HG02840 (cell line): ENCODE data around the gene KDM4B.

Experiments used
- ATAC-seq: cut with Tn5 transposase; IDR thresholded peaks from one replicate; pipeline ENCODE4 v1.9.1; 2021; ENCODE audit warnings: mild to moderate bottlenecking, moderate library complexity, moderate number of reproducible peaks; ENCODE audit not compliant: unreplicated experiment, low FRiP score

The KDM4B gene

DNA sequence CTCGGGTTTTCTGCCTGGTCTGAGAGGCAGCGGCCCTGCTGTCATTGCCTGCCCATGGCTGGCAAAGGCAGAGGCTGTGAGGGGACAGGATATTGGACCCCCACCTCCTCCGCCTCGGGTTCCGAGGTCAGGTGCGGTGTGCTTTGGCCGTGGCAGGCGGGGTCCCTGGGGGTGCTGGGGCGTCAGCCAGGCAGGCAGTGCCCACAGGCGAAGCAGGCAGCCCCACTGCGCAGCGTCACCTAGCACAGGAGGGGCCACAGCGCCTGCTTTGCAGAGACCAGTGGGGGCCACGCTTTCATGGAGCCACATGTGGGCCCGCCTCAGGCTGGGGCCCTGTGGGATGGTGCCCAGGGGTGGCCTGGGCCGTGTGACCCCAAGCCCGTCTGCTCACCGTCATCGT, 96.0 kb downstream of the KDM4B start:
- no peak for ATAC-seq

DNA sequence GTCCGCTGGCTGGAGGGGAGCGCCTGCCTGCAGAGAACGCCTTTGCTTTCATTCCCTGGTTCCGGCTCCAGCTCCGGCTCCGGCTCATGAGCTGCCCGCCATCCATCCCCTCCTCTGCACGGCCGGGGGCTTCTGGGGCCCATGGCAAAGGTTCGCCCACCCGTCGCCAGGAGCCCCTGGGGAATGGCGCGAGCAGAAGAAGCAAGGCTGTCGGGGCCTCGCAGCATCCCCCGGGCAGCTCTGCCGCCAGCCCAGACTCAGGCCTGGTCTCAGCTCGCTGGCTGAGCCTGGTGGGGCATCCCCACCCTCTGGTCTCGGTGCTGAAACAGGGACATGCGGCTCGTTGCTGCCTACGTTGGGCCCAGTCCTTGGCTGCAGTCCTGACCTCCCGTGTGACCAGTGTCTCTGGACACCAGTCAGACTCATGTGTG, 96.8 kb downstream of the KDM4B start:
- ATAC-seq: no peak

DNA sequence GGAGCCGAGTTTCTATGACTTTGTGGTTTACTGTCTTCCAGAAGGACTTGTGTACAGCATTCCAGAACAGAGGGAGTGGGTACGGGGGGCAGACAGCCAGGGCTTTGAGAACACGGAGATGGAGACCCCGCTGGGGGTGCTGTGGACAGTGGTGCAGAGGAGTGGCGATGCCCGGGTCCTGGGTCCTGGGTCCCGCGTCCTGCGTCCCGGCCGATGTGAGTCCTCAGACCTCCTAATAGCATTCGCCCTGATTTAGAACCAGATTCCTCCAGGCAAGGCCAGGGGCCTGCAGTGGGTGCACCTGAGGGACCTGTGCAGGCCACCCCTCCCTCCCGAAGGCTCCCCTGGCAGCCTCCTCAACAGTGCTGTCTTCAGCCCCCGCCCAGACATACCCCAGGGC, 97.9 kb downstream of the KDM4B start:
- no peak for ATAC-seq

DNA sequence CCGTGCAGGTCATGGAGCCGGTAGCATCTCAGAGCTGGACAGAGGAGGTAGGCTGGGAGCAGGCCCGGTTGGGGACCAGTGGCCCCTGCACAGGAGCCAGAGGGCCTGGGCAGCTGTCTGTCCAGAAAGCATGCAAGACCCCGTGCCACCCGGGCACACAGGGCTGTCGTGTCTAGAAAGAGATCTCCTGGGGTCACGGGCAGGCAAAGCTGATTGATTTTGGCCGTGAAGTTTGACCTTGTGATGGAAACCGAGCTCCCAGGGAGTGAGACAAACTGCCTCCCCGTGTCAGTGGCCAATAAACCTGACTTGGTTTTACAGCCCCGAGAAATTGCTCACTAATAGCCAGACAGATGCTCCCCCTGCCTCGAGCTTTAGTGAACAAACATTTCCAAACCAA, 98.8 kb downstream of the KDM4B start:
- ATAC-seq: no peak

DNA sequence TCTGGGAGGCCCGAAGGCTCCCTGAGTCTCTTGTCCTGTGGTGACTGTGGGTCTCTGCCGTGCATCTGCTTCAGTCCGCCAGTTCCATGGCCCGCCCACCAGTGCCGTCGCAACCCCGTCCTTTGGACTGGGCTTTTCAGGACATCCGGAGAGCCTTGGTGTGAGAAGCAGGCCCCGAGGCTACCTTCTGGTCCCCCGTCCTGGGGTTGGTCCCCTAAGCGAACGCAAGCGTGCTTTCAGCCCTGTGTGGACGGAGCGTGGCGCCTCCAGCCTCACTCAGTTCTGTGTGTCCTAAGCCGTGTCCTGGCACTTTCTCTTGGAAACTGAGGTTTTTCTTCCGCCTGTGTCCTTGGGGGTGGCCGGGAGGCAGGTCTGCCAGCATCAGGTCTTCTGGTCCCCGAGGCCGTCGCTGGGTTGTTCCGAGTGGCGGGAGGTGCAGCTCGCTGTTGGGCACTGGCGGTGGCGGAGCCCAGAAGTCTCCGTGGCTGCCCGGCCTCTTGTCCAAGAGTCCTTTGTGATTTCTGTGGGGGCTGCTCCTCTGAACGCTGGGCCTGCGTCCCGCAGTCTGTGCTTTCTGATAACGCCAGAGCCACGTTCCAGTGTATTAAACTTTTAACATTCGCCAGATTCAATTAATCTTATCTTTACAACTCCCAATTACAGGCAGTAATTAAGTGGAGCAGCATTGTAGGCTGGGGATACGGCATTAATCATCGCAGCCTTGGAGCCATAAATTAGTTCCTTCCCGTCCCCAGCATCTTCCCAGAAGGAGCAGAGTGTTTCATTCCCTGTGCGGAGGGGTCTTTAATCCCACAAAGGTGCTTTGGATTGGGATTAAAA, 99.5 kb downstream of the KDM4B start:
- no peak for ATAC-seq

DNA sequence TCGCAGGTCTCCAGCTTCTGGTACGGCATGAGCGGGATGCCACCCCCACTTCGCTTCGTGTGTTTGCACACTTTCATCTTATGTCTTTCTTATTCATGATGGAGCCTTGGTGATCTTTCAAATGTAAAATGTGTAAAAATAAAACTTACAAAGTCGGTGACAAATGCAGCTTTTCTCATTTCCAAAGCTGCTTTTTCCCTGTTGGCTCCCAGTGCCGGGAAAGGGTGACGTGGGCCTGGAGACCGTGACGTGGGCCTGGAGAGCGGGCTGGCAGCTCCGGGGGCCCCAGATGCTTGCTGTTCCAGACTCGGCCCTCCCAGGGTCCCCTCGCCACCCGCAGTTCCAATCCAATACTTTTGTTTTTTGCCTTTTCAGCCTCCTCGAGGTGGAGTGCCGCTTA, 101.4 kb downstream of the KDM4B start:
- no peak for ATAC-seq

DNA sequence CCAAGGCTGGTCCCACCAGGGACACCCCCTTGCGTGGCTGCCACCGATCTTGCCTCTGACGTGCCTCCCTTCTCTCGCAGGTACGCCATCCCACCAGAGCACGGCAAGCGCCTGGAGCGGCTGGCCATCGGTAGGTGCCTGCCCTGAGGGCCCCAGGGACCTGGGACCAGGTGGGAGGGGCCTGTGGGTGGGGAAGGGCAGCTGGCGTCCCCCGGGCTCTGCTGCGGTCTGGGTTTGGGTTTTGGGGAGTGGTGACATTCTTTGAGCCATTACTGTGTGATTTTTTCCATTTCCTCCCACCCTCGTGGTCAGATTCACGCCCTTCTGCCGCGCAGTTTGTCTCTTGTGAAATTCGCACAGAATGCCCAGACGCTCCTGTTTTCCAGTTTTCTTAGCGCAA, 102.0 kb downstream of the KDM4B start:
- ATAC-seq: no peak

DNA sequence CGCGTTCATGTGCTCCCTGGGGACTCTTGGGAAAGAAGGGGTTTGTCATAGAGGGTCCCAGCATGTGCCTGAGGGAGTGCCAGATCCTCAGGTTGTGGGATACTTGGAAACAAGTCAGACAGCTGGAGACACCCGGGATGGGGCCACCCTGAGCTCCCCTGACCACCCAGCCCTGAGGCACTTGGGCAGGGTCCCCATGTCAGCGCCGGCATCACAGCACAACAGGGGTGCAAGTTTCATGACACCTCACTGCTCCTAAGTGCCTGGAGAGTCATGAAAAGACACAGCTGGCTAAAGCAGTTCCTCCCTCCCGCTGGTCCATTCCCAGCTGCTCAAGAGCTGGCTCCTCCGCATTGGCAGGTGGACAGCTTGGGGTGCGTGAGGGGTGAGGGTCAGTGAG, 102.7 kb downstream of the KDM4B start:
- ATAC-seq: no peak

DNA sequence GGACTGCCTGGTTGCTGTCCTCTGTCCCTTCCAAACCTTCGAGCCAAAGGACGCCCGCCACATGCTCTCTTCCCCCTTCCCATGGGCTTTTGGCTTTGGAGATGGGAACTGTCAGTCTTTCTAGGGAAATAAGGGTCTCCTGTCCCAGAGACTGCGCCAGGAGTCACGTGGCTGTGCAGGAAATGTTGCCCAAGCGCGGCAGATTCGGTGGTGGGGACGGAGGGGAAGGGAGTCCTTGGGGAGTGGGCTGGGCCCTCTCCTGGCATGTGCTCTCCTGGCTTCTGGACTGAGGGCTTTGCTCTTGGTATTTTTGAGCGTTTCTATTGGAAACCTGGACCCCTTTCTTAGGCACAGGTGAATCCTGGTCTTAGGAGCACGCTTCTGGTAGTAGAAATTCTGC, 103.2 kb downstream of the KDM4B start:
- ATAC-seq: no peak

DNA sequence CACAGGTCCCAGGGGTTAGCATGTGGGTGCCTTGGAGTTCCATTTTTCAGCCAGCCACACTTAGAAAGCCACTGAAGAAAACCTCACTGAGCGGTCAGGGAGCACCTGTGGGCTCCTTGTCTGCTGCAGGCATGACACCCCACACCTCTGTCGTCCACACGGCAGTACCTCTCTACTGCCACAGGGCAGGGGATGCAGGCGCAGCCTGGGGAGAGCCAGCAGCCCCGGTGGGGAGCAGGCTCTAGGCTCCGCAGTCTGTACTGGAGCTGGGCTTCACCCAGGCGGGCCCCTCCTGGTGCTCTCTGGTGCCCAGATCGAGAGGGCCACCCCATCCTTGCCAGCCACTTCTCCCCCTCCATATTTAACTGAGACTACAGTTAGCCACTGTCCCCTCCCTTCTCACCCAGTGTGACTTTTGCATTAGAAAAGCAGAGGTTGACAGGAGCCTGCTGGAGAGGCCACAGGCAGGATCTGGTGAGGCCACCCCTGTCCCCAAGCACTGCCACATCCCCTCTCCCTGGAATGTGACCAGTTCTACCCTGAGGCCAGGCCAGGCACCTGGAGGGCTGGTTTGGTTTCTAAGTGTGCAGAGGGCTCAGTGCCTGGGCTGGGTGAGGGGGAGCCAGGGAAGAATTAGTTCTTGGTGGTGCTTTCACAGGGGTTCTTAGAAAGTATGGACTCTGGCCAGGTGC, 104.4 kb downstream of the KDM4B start:
- no peak for ATAC-seq

DNA sequence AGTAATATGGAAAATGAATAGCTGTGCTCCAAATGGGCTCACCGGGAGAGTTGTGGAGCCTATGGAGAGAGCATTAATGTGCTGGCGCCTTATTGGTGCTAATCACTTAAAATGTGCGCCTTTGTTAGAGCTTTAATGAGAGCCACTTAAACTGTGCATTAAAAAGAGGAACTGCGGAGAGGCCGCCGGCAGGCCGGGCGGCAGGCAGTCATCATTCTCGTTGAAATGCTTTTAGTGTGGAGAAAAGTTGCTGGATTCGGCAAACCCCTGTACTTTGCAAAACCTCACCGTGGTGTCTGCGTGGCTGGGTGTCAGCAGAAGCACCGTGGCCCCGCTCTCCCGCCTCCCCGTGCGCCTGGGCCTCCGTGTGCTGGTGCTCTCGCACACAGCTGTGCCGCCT, 105.5 kb downstream of the KDM4B start:
- no peak for ATAC-seq

DNA sequence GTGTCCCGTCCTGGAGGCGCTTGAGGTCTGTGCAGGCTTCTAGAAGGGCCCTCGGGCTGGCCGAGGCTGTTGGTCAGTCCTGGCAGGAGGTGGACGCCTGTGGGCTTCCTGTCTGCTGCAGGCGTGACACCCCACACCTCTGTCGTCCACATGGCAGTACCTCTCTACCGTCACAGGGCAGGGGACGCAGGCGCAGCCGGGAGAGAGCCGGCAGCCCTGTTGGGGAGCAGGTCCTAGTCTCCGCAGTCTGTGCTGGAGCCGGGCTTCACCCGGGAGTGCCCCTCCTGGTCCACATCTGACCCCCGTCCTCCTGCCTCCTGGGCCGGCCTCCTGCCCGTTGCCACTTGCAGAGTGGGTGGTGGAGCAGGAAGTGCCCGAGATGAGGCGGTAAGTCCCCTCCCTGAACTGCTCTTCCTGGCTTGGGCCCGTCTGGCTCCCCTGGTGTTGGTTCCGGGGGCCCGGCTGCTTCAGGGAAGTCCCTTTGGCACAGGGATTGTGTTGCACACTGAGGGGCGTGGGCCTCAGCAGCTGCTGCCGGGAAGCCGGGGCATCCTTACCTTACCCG, 106.0 kb downstream of the KDM4B start:
- ATAC-seq: no peak

DNA sequence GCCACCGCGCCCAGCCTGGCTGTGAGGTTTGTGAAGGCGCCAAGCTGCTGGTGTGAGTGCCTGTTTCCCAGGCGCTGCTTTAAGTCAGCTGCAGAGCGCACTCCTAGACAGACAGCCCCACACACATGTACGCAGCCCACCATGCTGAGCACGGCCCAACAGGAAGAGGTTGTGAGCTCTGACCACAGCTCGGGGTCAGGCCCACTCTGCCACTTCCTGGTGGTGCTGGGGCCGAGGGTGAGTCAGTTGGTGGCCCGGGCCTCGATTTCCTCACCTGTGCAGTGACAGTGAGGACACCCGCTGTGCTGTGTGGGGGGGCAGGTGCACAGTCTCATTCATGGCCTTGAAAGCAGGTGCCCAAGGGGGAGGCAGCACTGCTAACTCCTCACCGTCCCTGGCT, 106.7 kb downstream of the KDM4B start:
- no peak for ATAC-seq

DNA sequence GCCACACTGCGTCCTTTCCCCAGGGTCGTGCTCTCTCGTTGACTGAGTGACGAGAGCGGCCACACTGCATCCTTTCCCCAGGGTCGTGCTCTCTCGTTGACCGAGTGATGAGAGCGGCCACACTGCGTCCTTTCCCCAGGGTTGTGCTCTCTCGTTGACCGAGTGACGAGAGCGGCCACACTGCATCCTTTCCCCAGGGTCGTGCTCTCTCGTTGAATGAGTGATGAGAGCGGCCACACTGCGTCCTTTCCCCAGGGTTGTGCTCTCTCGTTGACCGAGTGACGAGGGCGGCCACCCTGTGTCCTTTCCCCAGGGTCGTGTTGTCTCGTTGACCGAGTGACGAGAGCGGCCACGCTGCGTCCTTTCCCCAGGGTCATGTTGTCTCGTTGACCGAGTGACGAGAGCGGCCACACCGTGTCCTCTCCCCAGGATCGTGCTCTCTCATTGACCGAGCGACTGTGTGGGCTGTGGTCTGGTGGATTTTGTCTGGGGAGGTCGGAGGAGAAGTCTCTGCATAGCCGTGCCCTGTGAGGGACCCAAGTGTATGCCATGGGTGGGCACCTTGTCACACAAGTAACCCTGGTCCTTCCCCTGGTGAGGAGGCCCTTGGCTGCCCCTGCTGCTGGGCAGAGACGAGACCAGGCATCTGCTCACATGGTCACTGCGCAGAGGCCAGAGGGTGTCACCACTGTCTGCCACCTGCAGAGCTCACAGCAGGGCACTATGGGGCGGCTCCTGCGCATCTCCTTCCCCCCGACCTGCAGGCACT, 107.7 kb downstream of the KDM4B start:
- no peak for ATAC-seq

DNA sequence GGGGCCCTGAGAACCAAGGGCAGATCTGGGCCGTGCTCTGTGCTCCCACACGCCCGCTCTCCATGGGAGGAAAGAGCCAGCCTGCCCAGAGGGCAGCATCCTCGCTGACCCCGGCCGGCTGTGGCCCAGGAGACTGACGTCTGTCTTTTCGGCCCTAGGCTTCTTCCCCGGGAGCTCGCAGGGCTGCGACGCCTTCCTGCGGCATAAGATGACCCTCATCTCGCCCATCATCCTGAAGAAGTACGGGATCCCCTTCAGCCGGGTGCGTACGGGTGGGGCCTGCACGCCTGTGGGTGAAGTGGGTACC, 108.2 kb downstream of the KDM4B start:
- no peak for ATAC-seq

DNA sequence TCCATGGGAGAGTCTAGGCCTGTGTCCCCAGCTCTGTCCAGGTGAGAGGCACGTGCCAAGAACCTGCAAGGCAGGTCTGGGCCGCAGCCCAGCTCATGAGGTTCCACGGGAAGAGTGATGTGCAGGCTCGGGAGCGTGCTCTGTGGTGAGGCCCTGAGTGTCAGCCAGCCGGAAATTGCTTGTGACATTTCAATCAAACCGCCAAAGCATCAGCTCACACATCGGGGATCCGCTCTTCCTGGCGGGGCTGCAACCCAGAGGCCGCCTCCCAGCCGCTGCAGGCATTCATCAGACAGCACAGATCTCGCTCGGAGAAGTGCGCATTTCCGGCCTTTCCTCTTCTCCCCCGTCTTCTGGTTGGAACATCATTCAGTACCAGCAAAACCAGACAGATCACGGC, 109.3 kb downstream of the KDM4B start:
- no peak for ATAC-seq

DNA sequence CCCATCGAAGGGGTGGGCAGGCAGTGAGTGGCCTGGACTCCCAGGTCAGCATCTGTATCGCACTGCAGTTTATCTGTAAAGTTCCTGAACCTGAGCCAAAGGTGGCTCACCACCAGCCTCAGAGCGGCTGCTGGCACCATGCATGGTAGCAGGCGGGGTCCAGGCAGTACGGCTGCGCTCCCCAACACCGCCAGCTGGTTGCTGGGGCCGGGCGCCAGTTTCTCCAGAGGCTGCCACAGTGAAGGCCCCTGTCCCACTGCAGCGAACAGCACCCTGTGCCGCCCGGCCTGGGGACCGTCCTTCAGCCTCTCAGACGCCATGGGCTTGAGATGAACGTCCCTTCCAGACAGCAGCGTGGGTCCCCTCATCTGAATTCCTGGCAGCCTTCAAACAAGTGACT, 109.8 kb downstream of the KDM4B start:
- ATAC-seq: no peak

DNA sequence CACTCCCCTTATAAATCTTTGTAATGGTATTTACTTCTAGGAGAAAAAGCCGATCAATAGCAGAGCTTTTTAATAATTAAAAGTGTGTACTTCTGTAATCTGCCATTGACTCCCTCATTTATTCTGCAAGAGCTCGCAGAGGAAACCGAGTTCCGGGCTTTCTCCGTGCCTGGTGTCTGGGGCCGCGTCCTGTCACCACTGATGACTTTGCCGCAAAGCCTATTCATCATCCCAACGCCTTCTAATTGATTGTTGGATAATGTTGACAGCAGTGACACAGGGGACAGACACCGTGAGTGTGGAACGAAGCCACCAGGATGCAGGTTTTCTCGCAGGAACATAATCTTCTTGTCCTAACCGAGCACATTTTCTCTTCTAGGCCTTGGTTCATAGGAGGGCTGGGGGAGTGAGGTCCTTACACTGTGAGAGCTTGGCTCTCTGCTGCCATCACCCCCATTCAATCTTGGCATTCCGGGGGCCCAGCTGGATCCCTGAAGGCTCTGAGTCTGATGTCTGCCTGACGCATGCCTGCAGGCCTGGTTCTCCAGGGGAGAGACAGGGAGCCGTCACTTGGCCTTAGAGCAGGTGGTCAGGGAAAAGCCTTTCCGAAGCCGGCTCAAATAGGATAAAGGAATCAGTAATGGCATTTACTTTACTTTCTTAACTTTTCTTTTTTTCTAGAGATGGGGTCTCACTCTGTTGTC, 110.3 kb downstream of the KDM4B start:
- no peak for ATAC-seq

DNA sequence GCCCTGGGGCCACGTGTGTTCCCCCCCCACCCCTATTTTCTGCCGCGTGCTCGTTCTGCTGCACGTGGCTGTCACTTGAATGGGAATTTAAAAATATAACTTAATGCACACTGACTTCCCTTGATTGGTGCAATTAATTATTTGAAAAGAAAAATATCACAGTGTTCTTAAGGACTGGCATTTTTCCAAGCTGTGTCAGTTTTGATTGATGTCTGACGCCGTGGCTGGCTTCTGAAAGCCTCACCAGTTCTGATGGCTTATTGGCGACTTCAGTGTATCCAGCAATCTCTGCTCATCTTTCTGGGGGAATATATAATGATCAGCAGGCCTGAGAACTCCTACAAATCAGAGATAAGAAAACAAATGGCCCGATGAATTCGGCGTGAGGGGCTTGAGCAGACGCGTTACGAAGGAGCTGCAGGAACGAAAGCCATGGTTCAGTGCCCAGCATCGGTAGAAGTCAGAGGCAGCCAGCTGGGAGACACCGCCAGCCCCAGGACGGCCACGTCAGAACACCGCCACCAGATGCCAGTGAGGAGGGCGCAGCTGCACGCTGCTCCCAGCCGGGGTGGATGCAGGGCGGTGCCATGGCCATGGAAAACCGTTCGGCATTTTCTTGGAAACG, 111.2 kb downstream of the KDM4B start:
- ATAC-seq: no peak

DNA sequence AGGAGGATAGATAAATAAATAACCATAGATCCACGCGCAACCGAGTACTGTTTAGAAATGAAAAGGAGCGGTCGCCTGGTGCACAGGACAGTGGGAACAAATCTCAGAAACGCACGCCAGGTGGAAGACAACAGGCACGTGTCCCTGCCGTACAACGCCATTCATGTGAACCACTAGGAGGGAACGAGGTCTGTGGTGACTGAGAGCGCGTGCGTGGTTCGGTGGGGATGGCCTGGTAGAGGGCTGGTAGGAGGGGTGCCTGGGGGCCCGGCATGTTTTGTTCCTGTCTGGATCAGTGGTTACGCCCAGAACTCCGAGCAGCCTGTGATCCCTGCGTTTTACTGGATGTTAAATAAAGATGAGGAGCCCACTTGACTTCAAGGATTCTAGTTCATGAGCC, 111.9 kb downstream of the KDM4B start:
- no peak for ATAC-seq
